ENCODE measurements around the gene ADO.
"Not testable (repeated sequence)": the region's sequence is repeated elsewhere in the genome, so short reads cannot be mapped to it uniquely, and the experiment has no call there.

DNA sequence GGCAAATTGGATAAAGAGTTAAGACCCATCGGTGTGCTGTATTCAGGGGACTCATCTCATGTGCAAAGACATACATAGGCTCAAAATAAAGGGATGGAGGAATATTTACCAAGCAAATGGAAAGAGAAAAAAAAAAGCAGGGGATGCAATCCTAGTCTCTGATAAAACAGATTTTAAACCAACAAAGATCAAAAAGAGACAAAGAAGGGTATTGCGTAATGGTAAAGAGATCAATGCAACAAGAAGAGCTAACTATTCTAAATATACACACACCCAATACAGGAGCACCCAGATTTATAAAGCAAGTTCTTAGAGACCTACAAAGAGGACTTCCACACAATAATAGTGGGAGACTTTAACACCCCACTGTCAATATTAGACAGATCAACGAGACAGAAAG lies 20.0 kb upstream of the ADO start:
- not testable (repeated sequence) for TF ChIP-seq CTCF (IDR thresholded peaks at IDR 0.05 in 8 of 11, conservative IDR thresholded peaks at IDR 0.05 in 3 of 11); POLR2A (IDR thresholded peaks at IDR 0.05)
